Measurements from ENCODE around the gene SERPINF2.
A peak's percentile ranks its signal among the peaks of the same experiment; 100 is the strongest.

The SERPINF2 gene

GRCh38 chr17:1725642-1726511 is 16.8 kb upstream of the SERPINF2 start:
- H3K9ac ChIP-seq, result peak overlapping the region; percentile 86
- peaks cover 44% of the 10 kb centered on the region for H3K36me3 ChIP-seq
- TF ChIP-seq Cebpa-rat (IDR thresholded peaks at IDR 0.05), result no peak
- H3K4me3 ChIP-seq, result peak overlapping the region; percentile 78
- no peaks in the 10 kb centered on the region for H3K9me3 ChIP-seq
- H3K4me1 ChIP-seq, result peaks cover 91% of the 10 kb centered on the region
- no peaks in the 10 kb centered on the region for H3K27me3 ChIP-seq
- no peaks in the 10 kb centered on the region for H4K20me1 ChIP-seq
- peak overlapping the region; percentile 99 for H3K4me2 ChIP-seq
- H3K27ac ChIP-seq, result peak overlapping the region; percentile 96

- peaks cover 48% of the 10 kb centered on the region for H3K36me3 ChIP-seq
- H4K20me1 ChIP-seq, result no peaks in the 10 kb centered on the region
- H3K4me3 ChIP-seq, result no peak overlapping the region
- no peak overlapping the region for H3K9ac ChIP-seq
- no peak overlapping the region for H3K4me2 ChIP-seq
- no peak for TF ChIP-seq Cebpa-rat (IDR thresholded peaks at IDR 0.05)
- H3K27me3 ChIP-seq, result no peaks in the 10 kb centered on the region
- no peaks in the 10 kb centered on the region for H3K9me3 ChIP-seq
- peaks cover 91% of the 10 kb centered on the region for H3K4me1 ChIP-seq
- no peak overlapping the region for H3K27ac ChIP-seq
Measured at GRCh38 chr17:1726626-1727257, 15.9 kb upstream of the SERPINF2 start.

- Histone ChIP-seq H3K9ac (no peak overlapping the region), H3K27me3 (no peaks in the 10 kb centered on the region), H3K27ac (peak overlapping the region; percentile 41; the same call in 1 of the 2 replicates), H3K4me2 (no peak overlapping the region), H3K4me3 (no peak overlapping the region), H3K4me1 (peaks cover 91% of the 10 kb centered on the region), H3K36me3 (peaks cover 48% of the 10 kb centered on the region), H4K20me1 (no peaks in the 10 kb centered on the region), H3K9me3 (no peaks in the 10 kb centered on the region)
- TF ChIP-seq Cebpa-rat (IDR thresholded peaks at IDR 0.05), result no peak
Measured at GRCh38 chr17:1727258-1727789, 15.3 kb upstream of the SERPINF2 start.

GRCh38 chr17:1727876-1728630 is 14.6 kb upstream of the SERPINF2 start:
- Histone ChIP-seq H3K27me3 (no peaks in the 10 kb centered on the region), H3K36me3 (peaks cover 48% of the 10 kb centered on the region), H3K27ac (peak overlapping the region; percentile 41), H3K9me3 (no peaks in the 10 kb centered on the region), H3K9ac (0 out of 2 replicates have a peak overlapping the region, but pooled peaks have one; percentile 22), H4K20me1 (no peaks in the 10 kb centered on the region), H3K4me3 (no peak overlapping the region), H3K4me2 (peak overlapping the region; percentile 39), H3K4me1 (peaks cover 91% of the 10 kb centered on the region)
- no peak for TF ChIP-seq Cebpa-rat (IDR thresholded peaks at IDR 0.05)

- Histone ChIP-seq H3K4me3 (no peak overlapping the region), H3K4me1 (peaks cover 95% of the 10 kb centered on the region), H4K20me1 (no peaks in the 10 kb centered on the region), H3K36me3 (peaks cover 64% of the 10 kb centered on the region), H3K9ac (no peak overlapping the region), H3K27me3 (no peaks in the 10 kb centered on the region), H3K4me2 (peak overlapping the region; percentile 19; the same call in 1 of the 2 replicates), H3K9me3 (no peaks in the 10 kb centered on the region), H3K27ac (0 out of 2 replicates have a peak overlapping the region, but pooled peaks have one; percentile 6)
- TF ChIP-seq Cebpa-rat (IDR thresholded peaks at IDR 0.05), result no peak
Measured at GRCh38 chr17:1729966-1730325, 12.7 kb upstream of the SERPINF2 start.

- H3K9me3 ChIP-seq, result no peaks in the 10 kb centered on the region
- no peak overlapping the region for H3K9ac ChIP-seq
- H4K20me1 ChIP-seq, result no peaks in the 10 kb centered on the region
- H3K4me2 ChIP-seq, result no peak overlapping the region
- H3K36me3 ChIP-seq, result peaks cover 67% of the 10 kb centered on the region
- peak overlapping the region; percentile 35; the same call in 1 of the 2 replicates for H3K27ac ChIP-seq
- no peaks in the 10 kb centered on the region for H3K27me3 ChIP-seq
- TF ChIP-seq Cebpa-rat (IDR thresholded peaks at IDR 0.05), result no peak
- H3K4me3 ChIP-seq, result no peak overlapping the region
- H3K4me1 ChIP-seq, result peaks cover 95% of the 10 kb centered on the region
Measured at GRCh38 chr17:1730326-1731193, 12.1 kb upstream of the SERPINF2 start.

- Histone ChIP-seq H3K36me3 (peaks cover 65% of the 10 kb centered on the region), H4K20me1 (no peaks in the 10 kb centered on the region), H3K9ac (no peak overlapping the region), H3K4me2 (no peak overlapping the region), H3K27me3 (no peaks in the 10 kb centered on the region), H3K27ac (0 out of 2 replicates have a peak overlapping the region, but pooled peaks have one; percentile 35), H3K4me3 (no peak overlapping the region), H3K9me3 (no peaks in the 10 kb centered on the region), H3K4me1 (peaks cover 95% of the 10 kb centered on the region)
- no peak for TF ChIP-seq Cebpa-rat (IDR thresholded peaks at IDR 0.05)
Measured at GRCh38 chr17:1731194-1731506, 11.5 kb upstream of the SERPINF2 start.

- no peaks in the 10 kb centered on the region for H3K27me3 ChIP-seq
- no peak for TF ChIP-seq Cebpa-rat (IDR thresholded peaks at IDR 0.05)
- peaks cover 94% of the 10 kb centered on the region for H3K4me1 ChIP-seq
- peaks cover 62% of the 10 kb centered on the region for H3K36me3 ChIP-seq
- H3K27ac ChIP-seq, result peak overlapping the region; percentile 64
- no peaks in the 10 kb centered on the region for H3K9me3 ChIP-seq
- H4K20me1 ChIP-seq, result no peaks in the 10 kb centered on the region
- H3K4me3 ChIP-seq, result no peak overlapping the region
- H3K9ac ChIP-seq, result 0 out of 2 replicates have a peak overlapping the region, but pooled peaks have one; percentile 32
- peak overlapping the region; percentile 75 for H3K4me2 ChIP-seq
Measured at GRCh38 chr17:1732241-1732832, 10.3 kb upstream of the SERPINF2 start.

All from BLaER1 (cell line).